GM12801 (cell line): Measurements from ENCODE around the gene LTBP2.

Experiments
- TF ChIP-seq, protein P1 (sequence below): IDR thresholded peaks from one replicate; pipeline ENCODE4 v1.5.1; 2011; ENCODE audit warnings: control low read depth; ENCODE audit not compliant: insufficient read length; ENCODE audit errors: extremely low read depth

Gene LTBP2

GRCh38 chr14:74532246-74532645 lies 79.8 kb downstream of the LTBP2 start:
- TF ChIP-seq, protein P1, sequence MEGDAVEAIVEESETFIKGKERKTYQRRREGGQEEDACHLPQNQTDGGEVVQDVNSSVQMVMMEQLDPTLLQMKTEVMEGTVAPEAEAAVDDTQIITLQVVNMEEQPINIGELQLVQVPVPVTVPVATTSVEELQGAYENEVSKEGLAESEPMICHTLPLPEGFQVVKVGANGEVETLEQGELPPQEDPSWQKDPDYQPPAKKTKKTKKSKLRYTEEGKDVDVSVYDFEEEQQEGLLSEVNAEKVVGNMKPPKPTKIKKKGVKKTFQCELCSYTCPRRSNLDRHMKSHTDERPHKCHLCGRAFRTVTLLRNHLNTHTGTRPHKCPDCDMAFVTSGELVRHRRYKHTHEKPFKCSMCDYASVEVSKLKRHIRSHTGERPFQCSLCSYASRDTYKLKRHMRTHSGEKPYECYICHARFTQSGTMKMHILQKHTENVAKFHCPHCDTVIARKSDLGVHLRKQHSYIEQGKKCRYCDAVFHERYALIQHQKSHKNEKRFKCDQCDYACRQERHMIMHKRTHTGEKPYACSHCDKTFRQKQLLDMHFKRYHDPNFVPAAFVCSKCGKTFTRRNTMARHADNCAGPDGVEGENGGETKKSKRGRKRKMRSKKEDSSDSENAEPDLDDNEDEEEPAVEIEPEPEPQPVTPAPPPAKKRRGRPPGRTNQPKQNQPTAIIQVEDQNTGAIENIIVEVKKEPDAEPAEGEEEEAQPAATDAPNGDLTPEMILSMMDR: no peak

DNA sequence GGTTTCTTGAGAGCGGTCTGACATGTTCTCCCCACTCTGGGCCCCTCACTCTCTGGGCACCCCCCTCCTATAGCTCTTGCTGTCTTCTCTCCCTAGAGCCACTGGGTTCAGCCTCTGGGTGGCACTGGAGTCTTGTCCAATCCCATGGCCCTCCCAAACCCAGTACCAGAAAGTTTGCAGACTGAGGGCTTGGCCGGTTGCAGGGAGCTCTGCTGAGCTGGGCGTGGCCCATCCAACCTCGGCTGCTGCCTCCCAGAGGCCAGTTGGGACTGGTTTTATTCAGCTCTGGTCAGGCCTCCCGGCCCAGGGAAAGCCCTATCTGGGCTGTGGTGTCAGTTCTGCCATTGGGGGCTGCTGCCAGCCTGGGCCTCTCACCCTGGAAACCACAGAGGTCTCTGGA lies 80.6 kb downstream of the LTBP2 start:
- TF ChIP-seq, protein P1: no peak

GRCh38 chr14:74531006-74531405 lies 81.0 kb downstream of the LTBP2 start:
- TF ChIP-seq, protein P1: no peak

GRCh38 chr14:74528886-74529285 lies 83.2 kb downstream of the LTBP2 start:
- TF ChIP-seq, protein P1: no peak

DNA sequence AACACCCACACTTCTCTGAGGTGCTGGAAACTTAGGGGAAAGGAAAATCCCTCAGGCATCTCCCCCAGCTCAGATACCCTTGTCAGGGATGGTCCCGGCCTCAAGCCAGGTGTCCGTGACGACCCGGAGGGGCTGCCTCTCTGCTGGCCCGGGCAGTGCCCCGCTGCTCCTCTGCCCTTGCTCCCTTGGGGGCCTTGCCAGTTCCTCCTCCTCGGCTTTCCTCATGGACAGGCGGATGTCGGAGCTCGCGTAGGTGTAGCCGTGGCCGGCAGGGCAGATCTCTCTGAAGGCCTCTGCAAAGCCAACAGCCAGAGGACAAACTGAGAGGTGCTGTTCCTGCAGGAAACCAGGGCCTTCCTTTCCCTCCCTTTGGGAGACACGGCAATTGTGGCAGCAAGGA lies 83.6 kb downstream of the LTBP2 start:
- TF ChIP-seq, protein P1: no peak

DNA sequence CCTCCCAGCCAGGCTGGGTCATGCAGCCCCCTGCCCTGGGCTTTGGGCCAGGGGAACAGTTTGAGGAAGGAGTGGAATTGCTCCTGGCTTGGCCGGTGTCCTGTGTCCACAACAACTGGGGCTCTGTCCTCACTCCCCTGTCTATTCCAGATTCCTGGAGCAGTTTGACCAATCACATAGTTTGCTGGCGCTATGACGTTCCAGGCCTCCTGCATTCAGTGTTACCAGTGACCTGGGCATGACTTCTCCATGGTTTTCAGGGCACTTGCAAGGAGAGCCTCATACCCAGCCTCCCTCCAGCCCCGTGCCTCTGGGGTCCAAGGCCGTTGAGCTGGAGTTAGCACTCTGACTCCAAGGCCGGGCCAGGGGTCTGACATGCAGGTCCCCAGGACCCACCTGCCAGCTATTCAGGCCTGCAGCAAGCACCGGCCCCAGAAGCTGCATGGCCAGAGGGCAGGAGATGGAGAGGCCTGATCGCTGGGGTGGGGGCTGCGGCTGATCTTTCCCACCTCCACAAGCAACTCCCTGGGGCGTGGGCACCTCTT lies 84.2 kb downstream of the LTBP2 start:
- TF ChIP-seq, protein P1: no peak

DNA sequence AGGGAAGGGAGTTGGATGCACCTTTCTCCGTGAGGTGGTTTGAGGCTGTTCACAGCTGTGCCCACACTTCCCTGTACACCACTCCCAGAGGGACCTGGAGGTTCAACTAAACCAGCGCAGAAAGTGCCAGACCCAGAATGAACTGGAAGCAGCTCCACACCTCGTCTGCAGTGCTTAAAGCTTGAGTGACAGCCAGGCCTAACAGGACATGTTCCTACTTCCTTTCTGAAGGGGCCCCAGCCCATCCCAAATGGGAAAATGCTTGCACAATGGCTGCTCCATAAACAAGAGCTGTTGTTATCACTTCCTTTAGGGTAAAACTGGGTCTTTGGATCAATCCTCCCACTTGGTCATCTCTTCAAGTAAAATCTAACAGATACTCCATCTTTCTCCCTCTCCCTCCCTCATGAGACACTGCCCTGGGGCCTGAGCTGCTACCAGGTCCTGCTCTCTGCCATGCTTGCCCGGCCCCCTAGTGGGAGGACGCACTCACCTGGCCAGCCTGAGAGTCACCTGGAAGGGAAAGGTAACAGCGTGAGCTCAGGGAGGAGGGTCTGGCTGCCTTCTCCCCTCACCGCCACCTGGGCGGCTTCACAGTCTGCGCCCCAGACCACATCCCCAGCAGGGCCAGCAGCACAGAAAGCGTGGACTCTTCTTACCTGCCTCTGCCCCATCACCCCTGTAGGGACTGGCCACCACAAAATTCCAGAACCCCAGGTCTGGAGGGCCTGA lies 85.0 kb downstream of the LTBP2 start:
- TF ChIP-seq, protein P1: no peak
